ENCODE data around the gene TREX2. TPM values are rescaled to one million over a fixed set of nuclear protein-coding genes. Genes with fewer than 3 reads are reported as not detected.

The TREX2 gene
- total and polyA plus RNA-seq, 12 donors: 0.28 to 4.3 (median 1.1) TPM; not detected in 2

DNA sequence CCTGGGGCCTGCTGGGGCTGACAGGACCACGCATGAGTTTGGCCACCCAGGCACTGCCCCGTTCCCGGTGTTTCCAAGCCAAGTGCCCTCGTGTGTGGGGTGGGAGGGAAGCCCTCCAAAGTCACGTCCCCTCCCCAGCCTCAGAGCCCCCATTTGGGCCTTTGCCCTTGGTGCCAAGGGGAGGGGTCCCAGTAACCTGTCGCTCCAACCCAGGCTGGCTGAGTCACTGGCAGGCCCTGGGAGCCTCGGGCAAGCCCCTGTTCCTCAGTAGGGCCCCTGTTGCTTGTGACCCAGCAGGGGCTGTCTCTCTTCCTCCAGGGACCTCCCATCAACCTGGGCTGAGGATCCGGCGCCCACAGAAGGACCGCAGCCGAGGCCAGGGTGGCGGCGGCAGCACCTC is 35.2 kb upstream of the TREX2 start:
- DNase-seq: no peak
- no peaks in the 10 kb centered on the region for H3K4me1 ChIP-seq (replicated peaks in 1 of 2)
- no peaks in the 10 kb centered on the region for H3K27me3 ChIP-seq
- H3K9me3 ChIP-seq (replicated peaks in 1 of 3): no peaks in the 10 kb centered on the region
- H3K27ac ChIP-seq: no peak overlapping the region
- intact Hi-C loops (cut with DNase I): no loop called here
- 94 to 97% (median 94%) methylated on average over 3 to 13 of the region's 13 CpGs; no CpG with 5 or more reads in 1 of the 4 donors for WGBS, 4 donors
- H3K36me3 ChIP-seq (replicated peaks in 1 of 2): no peaks in the 10 kb centered on the region
- TF ChIP-seq, protein P1, sequence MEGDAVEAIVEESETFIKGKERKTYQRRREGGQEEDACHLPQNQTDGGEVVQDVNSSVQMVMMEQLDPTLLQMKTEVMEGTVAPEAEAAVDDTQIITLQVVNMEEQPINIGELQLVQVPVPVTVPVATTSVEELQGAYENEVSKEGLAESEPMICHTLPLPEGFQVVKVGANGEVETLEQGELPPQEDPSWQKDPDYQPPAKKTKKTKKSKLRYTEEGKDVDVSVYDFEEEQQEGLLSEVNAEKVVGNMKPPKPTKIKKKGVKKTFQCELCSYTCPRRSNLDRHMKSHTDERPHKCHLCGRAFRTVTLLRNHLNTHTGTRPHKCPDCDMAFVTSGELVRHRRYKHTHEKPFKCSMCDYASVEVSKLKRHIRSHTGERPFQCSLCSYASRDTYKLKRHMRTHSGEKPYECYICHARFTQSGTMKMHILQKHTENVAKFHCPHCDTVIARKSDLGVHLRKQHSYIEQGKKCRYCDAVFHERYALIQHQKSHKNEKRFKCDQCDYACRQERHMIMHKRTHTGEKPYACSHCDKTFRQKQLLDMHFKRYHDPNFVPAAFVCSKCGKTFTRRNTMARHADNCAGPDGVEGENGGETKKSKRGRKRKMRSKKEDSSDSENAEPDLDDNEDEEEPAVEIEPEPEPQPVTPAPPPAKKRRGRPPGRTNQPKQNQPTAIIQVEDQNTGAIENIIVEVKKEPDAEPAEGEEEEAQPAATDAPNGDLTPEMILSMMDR (IDR thresholded peaks at IDR 0.05): no peak
- no peak for TF ChIP-seq POLR2A (IDR thresholded peaks at IDR 0.05)
- no peak overlapping the region for H3K4me3 ChIP-seq

DNA sequence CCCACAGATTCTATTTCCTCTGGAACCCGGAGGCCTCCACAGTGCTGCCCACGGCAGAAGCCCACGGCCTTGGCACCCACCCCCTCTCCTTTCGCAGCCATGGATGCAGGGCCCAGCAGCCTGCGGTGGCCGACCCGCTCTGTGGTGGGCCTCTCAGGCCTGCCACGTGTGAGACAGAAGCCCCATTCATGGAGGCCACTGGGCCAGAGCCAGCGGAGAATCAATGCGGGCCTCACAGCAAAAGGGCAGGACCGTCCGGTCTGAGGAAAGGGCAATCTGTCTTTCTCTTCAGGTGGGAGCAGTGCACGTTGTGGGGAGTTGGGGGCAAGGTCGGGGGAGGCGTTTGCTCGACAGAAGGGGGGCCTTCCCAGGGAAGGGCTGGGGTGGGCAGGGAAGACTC is 32.9 kb upstream of the TREX2 start:
- WGBS, 4 donors: 83 to 89% (median 86%) methylated on average over 11 to 16 of the region's 16 CpGs; no CpG with 5 or more reads in 1 of the 4 donors
- Histone ChIP-seq H3K27ac (no peak overlapping the region), H3K4me1 (replicated peaks in 1 of 2) (no peaks in the 10 kb centered on the region)

DNA sequence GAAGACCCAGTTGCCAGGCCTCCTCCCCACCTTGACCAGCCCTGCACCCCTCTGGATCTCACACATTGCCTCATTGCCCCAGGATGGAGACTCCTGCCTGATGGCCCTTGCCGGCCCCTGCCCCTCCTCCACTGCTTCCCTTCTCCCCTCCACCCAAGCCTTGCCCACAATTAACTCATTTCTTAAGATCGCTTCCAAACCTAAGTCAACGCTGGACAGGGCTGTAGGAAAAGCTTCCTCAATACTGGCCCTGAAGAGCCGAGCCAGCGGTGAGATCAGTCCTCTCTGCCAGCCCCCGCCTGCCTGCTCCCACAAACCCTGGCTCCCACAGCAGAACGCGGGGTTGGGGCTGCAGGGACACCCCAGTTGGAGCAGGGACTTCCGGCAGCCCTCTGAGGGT is 32.0 kb upstream of the TREX2 start:
- no peak for DNase-seq
- intact Hi-C loops (cut with DNase I): no loop called here
- no peak for TF ChIP-seq POLR2A (IDR thresholded peaks at IDR 0.05)
- TF ChIP-seq, protein P1 (IDR thresholded peaks at IDR 0.05): no peak
- 83 to 91% (median 87%) methylated on average over 6 to 9 of the region's 9 CpGs for WGBS, 4 donors
- Histone ChIP-seq H3K9me3 (replicated peaks in 1 of 3) (no peaks in the 10 kb centered on the region), H3K36me3 (replicated peaks in 1 of 2) (no peaks in the 10 kb centered on the region), H3K27me3 (no peaks in the 10 kb centered on the region), H3K4me3 (no peak overlapping the region), H3K27ac (peak overlapping the region in 1 of 5 donors; percentile 10), H3K4me1 (replicated peaks in 1 of 2) (no peaks in the 10 kb centered on the region)

More for the DNA sequence above, 32.9 kb upstream of the TREX2 start:
- H3K36me3 ChIP-seq (replicated peaks in 1 of 2): no peaks in the 10 kb centered on the region
- no peak for DNase-seq
- H3K9me3 ChIP-seq (replicated peaks in 1 of 3): no peaks in the 10 kb centered on the region
- H3K4me3 ChIP-seq: no peak overlapping the region
- no peaks in the 10 kb centered on the region for H3K27me3 ChIP-seq
- intact Hi-C loops (cut with DNase I): no loop called here
- no peak for TF ChIP-seq POLR2A (IDR thresholded peaks at IDR 0.05)
- TF ChIP-seq, protein P1 (IDR thresholded peaks at IDR 0.05): no peak

DNA sequence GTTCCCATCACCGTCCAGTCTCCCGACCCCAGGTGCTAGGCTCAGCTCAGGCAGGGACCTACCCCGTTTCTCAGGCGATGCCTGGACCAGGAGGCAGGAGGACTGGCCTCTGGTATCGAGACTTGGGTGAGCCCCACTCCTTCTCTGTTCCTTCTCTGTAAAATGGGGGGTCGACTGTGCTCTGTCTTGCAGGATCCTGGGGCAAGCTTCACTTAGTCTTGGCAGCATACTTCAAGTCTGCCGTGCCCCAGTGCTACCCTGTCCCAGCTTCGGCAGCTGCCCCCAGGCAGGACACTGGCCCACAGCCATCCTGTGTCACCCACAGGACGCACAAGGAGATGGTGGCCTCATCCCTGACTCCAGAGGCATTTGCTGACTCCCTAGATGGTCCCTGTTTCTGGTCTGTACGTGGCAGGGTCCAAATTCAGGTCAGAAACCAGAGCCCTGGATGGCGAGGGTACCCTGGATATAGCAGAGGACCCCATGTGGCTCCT is 31.6 kb upstream of the TREX2 start:
- H3K4me3 ChIP-seq: no peak overlapping the region
- H3K27ac ChIP-seq: peak overlapping the region in 1 of 5 donors; percentile 72

More for the DNA sequence above, 31.6 kb upstream of the TREX2 start:
- no peak for DNase-seq
- TF ChIP-seq, protein P1 (IDR thresholded peaks at IDR 0.05): no peak
- TF ChIP-seq POLR2A (IDR thresholded peaks at IDR 0.05): no peak
- Histone ChIP-seq H3K9me3 (replicated peaks in 1 of 3) (no peaks in the 10 kb centered on the region), H3K36me3 (replicated peaks in 1 of 2) (no peaks in the 10 kb centered on the region), H3K4me1 (replicated peaks in 1 of 2) (no peaks in the 10 kb centered on the region), H3K27me3 (no peaks in the 10 kb centered on the region)
- whole genome bisulfite sequencing, 4 donors: 74 to 100% (median 89%) methylated on average over 1 to 11 of the region's 11 CpGs
- intact Hi-C loops (cut with DNase I): no loop called here
